ENCODE results near the gene EPN1. TPM values are rescaled to one million over a fixed set of nuclear protein-coding genes. Genes with fewer than 3 reads are reported as not detected.

Gene EPN1
- total and polyA plus RNA-seq, 4 donors: 66.8 to 87.8 (median 71.6) TPM

- Histone ChIP-seq H3K4me3 (ENCODE audit: low read length in 2 of 2) (no peak overlapping the region), H3K27me3 (ENCODE audit: control insufficient read depth in 1 of 2, insufficient read depth in 2 of 2, low read length in 1 of 2) (no peaks in the 10 kb centered on the region), H3K4me1 (ENCODE audit: control insufficient read depth in 1 of 2, insufficient read depth in 2 of 2, low read length in 2 of 2) (no peaks in the 10 kb centered on the region), H3K27ac (ENCODE audit: low read depth in 1 of 2, low read length in 2 of 2) (no peak overlapping the region), H3K9me3 (ENCODE audit: control insufficient read depth, low read length) (no peaks in the 10 kb centered on the region), H3K36me3 (ENCODE audit: control insufficient read depth in 1 of 2, insufficient read depth in 2 of 2, low read length in 1 of 2) (peaks cover 3 to 12% of the 10 kb centered on the region in 2 donors)
- ATAC-seq (ENCODE audit: low FRiP score): no peak
- intact Hi-C loops (cut with DNase I): no loop called here
- 60 to 65% methylated on average over 2 of the region's 2 CpGs for WGBS, 2 donors
- no peak for DNase-seq
Measured at GRCh38 chr19:55671054-55671378, 4.0 kb upstream of the EPN1 start.

- no peak for DNase-seq
Measured at GRCh38 chr19:55672418-55672817, 2.6 kb upstream of the EPN1 start.

GRCh38 chr19:55673465-55673864, 1.6 kb upstream of the EPN1 start:
- Histone ChIP-seq H3K9me3 (ENCODE audit: control insufficient read depth, low read length) (no peaks in the 10 kb centered on the region), H3K36me3 (ENCODE audit: control insufficient read depth in 1 of 2, insufficient read depth in 2 of 2, low read length in 1 of 2) (peaks cover 3 to 7% of the 10 kb centered on the region in 2 donors), H3K4me1 (ENCODE audit: control insufficient read depth in 1 of 2, insufficient read depth in 2 of 2, low read length in 2 of 2) (no peaks in the 10 kb centered on the region), H3K4me3 (ENCODE audit: low read length in 2 of 2) (no peak overlapping the region), H3K27me3 (ENCODE audit: control insufficient read depth in 1 of 2, insufficient read depth in 2 of 2, low read length in 1 of 2) (no peaks in the 10 kb centered on the region), H3K27ac (ENCODE audit: low read depth in 1 of 2, low read length in 2 of 2) (no peak overlapping the region)
- ATAC-seq (ENCODE audit: low FRiP score) (no peak), DNase-seq (no peak)
- WGBS, 2 donors: 72 to 75% methylated on average over 9 of the region's 9 CpGs
- intact Hi-C loops (cut with DNase I): no loop called here

More at GRCh38 chr19:55672418-55672817, 2.6 kb upstream of the EPN1 start:
- intact Hi-C loops (cut with DNase I): no loop called here
- Histone ChIP-seq H3K4me1 (ENCODE audit: control insufficient read depth in 1 of 2, insufficient read depth in 2 of 2, low read length in 2 of 2) (no peaks in the 10 kb centered on the region), H3K27me3 (ENCODE audit: control insufficient read depth in 1 of 2, insufficient read depth in 2 of 2, low read length in 1 of 2) (no peaks in the 10 kb centered on the region), H3K27ac (ENCODE audit: low read depth in 1 of 2, low read length in 2 of 2) (no peak overlapping the region), H3K4me3 (ENCODE audit: low read length in 2 of 2) (no peak overlapping the region), H3K36me3 (ENCODE audit: control insufficient read depth in 1 of 2, insufficient read depth in 2 of 2, low read length in 1 of 2) (peaks cover 3 to 7% of the 10 kb centered on the region in 2 donors), H3K9me3 (ENCODE audit: control insufficient read depth, low read length) (no peaks in the 10 kb centered on the region)
- no peak for ATAC-seq (ENCODE audit: low FRiP score)
- 82 to 85% methylated on average over 5 of the region's 5 CpGs for whole genome bisulfite sequencing, 2 donors

GRCh38 chr19:55673889-55674288, 1.1 kb upstream of the EPN1 start:
- 67 to 75% methylated on average over 13 to 15 of the region's 15 CpGs for WGBS, 2 donors
- H3K4me1 ChIP-seq (ENCODE audit: control insufficient read depth in 1 of 2, insufficient read depth in 2 of 2, low read length in 2 of 2): no peaks in the 10 kb centered on the region
- peaks cover 3 to 5% of the 10 kb centered on the region in 2 donors for H3K36me3 ChIP-seq (ENCODE audit: control insufficient read depth in 1 of 2, insufficient read depth in 2 of 2, low read length in 1 of 2)
- ATAC-seq (ENCODE audit: low FRiP score) (no peak), DNase-seq (no peak)
- H3K27ac ChIP-seq (ENCODE audit: low read depth in 1 of 2, low read length in 2 of 2): no peak overlapping the region
- H3K4me3 ChIP-seq (ENCODE audit: low read length in 2 of 2): no peak overlapping the region
- H3K27me3 ChIP-seq (ENCODE audit: control insufficient read depth in 1 of 2, insufficient read depth in 2 of 2, low read length in 1 of 2): no peaks in the 10 kb centered on the region
- intact Hi-C loops (cut with DNase I): no loop called here
- H3K9me3 ChIP-seq (ENCODE audit: control insufficient read depth, low read length): no peaks in the 10 kb centered on the region

GRCh38 chr19:55674459-55674840, 576 bp upstream of the EPN1 start:
- Histone ChIP-seq H3K27me3 (ENCODE audit: control insufficient read depth in 1 of 2, insufficient read depth in 2 of 2, low read length in 1 of 2) (no peaks in the 10 kb centered on the region), H3K4me1 (ENCODE audit: control insufficient read depth in 1 of 2, insufficient read depth in 2 of 2, low read length in 2 of 2) (no peaks in the 10 kb centered on the region), H3K9me3 (ENCODE audit: control insufficient read depth, low read length) (no peaks in the 10 kb centered on the region), H3K27ac (ENCODE audit: low read depth in 1 of 2, low read length in 2 of 2) (peak overlapping the region in 1 of 2 donors; percentile 48), H3K36me3 (ENCODE audit: control insufficient read depth in 1 of 2, insufficient read depth in 2 of 2, low read length in 1 of 2) (peaks cover 3 to 4% of the 10 kb centered on the region in 2 donors), H3K4me3 (ENCODE audit: low read length in 2 of 2) (peak overlapping the region in 1 of 2 donors; percentile 19)
- 19 to 25% methylated on average over 11 to 17 of the region's 17 CpGs for WGBS, 2 donors
- intact Hi-C loops (cut with DNase I): no loop called here
- ATAC-seq (ENCODE audit: low FRiP score): no peak
- DNase-seq: no peak

DNA sequence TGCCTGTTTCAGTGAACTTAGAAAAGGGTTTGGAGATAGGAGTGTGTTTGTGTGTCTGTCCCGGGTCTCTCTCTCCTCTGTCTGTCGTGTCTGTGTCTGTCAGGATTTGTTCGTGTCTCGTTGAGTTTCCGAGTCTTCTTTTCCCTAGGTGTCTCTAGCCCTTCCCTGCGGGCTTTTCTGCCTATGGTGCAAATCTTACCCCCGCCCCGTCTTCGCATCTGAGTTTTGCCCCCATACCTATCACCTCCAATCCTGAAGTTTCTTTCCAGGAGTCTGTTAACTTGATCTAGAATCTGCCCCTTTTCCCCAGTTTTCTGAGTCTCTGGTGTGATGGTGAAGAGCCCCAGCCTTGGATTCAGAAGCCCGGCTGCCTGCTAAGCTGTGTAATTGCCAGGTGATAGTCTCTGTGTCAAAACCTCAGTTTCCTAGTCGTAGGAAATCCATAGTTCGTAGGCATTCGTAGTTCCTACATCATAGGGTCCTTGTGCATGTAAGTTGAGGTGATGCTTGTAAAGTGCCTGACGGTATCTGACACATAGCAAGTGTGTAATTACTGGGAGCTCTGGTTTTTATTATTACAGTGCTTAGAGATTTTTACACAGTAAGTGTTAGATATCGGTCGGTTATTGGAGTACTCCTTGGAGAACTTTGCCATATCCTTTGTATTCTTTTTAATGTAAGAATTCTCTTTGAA, 782 bp downstream of the EPN1 start:
- no peaks in the 10 kb centered on the region for H3K36me3 ChIP-seq (ENCODE audit: control insufficient read depth in 1 of 2, insufficient read depth in 2 of 2, low read length in 1 of 2)
- H3K27ac ChIP-seq (ENCODE audit: low read depth in 1 of 2, low read length in 2 of 2): peak overlapping the region in 1 of 2 donors; percentile 79
- intact Hi-C loops (cut with DNase I): loop anchor here in 1 of 2 donors (1.0 kb wide), 1 partner anchor 22 kb away; no protein-coding TSS in a partner anchor
- WGBS, 2 donors: 14 to 16% methylated on average over 16 of the region's 16 CpGs
- H3K4me3 ChIP-seq (ENCODE audit: low read length in 2 of 2): peak overlapping the region; percentile 82 to 94
- no peaks in the 10 kb centered on the region for H3K27me3 ChIP-seq (ENCODE audit: control insufficient read depth in 1 of 2, insufficient read depth in 2 of 2, low read length in 1 of 2)
- H3K4me1 ChIP-seq (ENCODE audit: control insufficient read depth in 1 of 2, insufficient read depth in 2 of 2, low read length in 2 of 2): no peaks in the 10 kb centered on the region
- ATAC-seq (ENCODE audit: low FRiP score) (no peak), DNase-seq (no peak)
- no peaks in the 10 kb centered on the region for H3K9me3 ChIP-seq (ENCODE audit: control insufficient read depth, low read length)

DNA sequence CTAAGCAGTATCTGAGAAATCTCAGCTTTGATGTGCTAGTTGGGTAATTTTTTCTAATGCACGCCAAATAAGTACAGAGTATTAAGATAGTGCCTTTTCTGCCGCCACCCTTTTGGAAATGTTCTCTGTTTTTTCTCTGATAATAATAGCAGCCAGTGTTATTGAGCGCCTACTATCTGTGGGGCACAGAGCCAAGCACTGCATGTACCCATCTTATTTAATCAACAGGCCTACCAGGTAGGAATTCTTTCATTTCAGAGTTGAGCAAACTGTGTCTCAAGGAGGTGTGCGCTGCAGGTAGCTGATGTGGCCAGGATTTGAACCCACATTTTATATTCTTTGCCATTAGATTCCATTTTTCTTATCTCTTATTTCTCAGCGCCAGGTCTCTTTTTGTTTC, 1.4 kb downstream of the EPN1 start:
- 29 to 33% methylated on average over 5 of the region's 5 CpGs for WGBS, 2 donors
- no peaks in the 10 kb centered on the region for H3K36me3 ChIP-seq (ENCODE audit: control insufficient read depth in 1 of 2, insufficient read depth in 2 of 2, low read length in 1 of 2)
- intact Hi-C loops (cut with DNase I): no loop called here
- no peaks in the 10 kb centered on the region for H3K27me3 ChIP-seq (ENCODE audit: control insufficient read depth in 1 of 2, insufficient read depth in 2 of 2, low read length in 1 of 2)
- DNase-seq (no peak), ATAC-seq (ENCODE audit: low FRiP score) (no peak)
- H3K9me3 ChIP-seq (ENCODE audit: control insufficient read depth, low read length): no peaks in the 10 kb centered on the region
- H3K4me3 ChIP-seq (ENCODE audit: low read length in 2 of 2): no peak overlapping the region
- no peak overlapping the region for H3K27ac ChIP-seq (ENCODE audit: low read depth in 1 of 2, low read length in 2 of 2)
- H3K4me1 ChIP-seq (ENCODE audit: control insufficient read depth in 1 of 2, insufficient read depth in 2 of 2, low read length in 2 of 2): no peaks in the 10 kb centered on the region

- Histone ChIP-seq H3K9me3 (ENCODE audit: control insufficient read depth, low read length) (no peaks in the 10 kb centered on the region), H3K4me3 (ENCODE audit: low read length in 2 of 2) (no peak overlapping the region), H3K36me3 (ENCODE audit: control insufficient read depth in 1 of 2, insufficient read depth in 2 of 2, low read length in 1 of 2) (no peaks in the 10 kb centered on the region), H3K27me3 (ENCODE audit: control insufficient read depth in 1 of 2, insufficient read depth in 2 of 2, low read length in 1 of 2) (no peaks in the 10 kb centered on the region), H3K4me1 (ENCODE audit: control insufficient read depth in 1 of 2, insufficient read depth in 2 of 2, low read length in 2 of 2) (no peaks in the 10 kb centered on the region), H3K27ac (ENCODE audit: low read depth in 1 of 2, low read length in 2 of 2) (no peak overlapping the region)
- WGBS, 2 donors: 77 to 78% methylated on average over 7 of the region's 7 CpGs
- peak in 1 of 2 donors; percentile 28 for DNase-seq
- no peak for ATAC-seq (ENCODE audit: low FRiP score)
- intact Hi-C loops (cut with DNase I): no loop called here
Measured at GRCh38 chr19:55676889-55677505, 2.0 kb downstream of the EPN1 start.

GRCh38 chr19:55677572-55678028, 2.6 kb downstream of the EPN1 start:
- no peaks in the 10 kb centered on the region for H3K36me3 ChIP-seq (ENCODE audit: control insufficient read depth in 1 of 2, insufficient read depth in 2 of 2, low read length in 1 of 2)
- intact Hi-C loops (cut with DNase I): no loop called here
- H3K27me3 ChIP-seq (ENCODE audit: control insufficient read depth in 1 of 2, insufficient read depth in 2 of 2, low read length in 1 of 2): no peaks in the 10 kb centered on the region
- H3K27ac ChIP-seq (ENCODE audit: low read depth in 1 of 2, low read length in 2 of 2): no peak overlapping the region
- 63 to 66% methylated on average over 6 of the region's 6 CpGs for WGBS, 2 donors
- H3K4me3 ChIP-seq (ENCODE audit: low read length in 2 of 2): no peak overlapping the region
- no peak for ATAC-seq (ENCODE audit: low FRiP score)
- DNase-seq: peak in 1 of 2 donors; percentile 40
- no peaks in the 10 kb centered on the region for H3K4me1 ChIP-seq (ENCODE audit: control insufficient read depth in 1 of 2, insufficient read depth in 2 of 2, low read length in 2 of 2)
- no peaks in the 10 kb centered on the region for H3K9me3 ChIP-seq (ENCODE audit: control insufficient read depth, low read length)
